ENCODE measurements around the gene TOE1. TPM values are rescaled to one million over a fixed set of nuclear protein-coding genes. Genes with fewer than 3 reads are reported as not detected.

Gene TOE1
- polyA plus RNA-seq, 4 donors: 12.9 to 16.0 (median 14.6) TPM

Other genes starting within 250 kb of the TOE1 start
- gene ZSWIM5, start 133.6 kb upstream of the TOE1 start, polyA plus RNA-seq (ENCODE audit: insufficient read length in 4 of 4): 1 to 10 TPM; 6.5 to 7.6 (median 7.0) TPM
- gene HPDL, start 13.3 kb upstream of the TOE1 start, polyA plus RNA-seq (ENCODE audit: insufficient read length in 4 of 4): 1 to 10 TPM; 2.9 to 4.8 (median 3.6) TPM
- gene MUTYH, start 270 bp downstream of the TOE1 start, polyA plus RNA-seq (ENCODE audit: insufficient read length in 4 of 4): 10 to 100 TPM; 26.4 to 31.3 (median 31.0) TPM
- 1 to 10 TPM; 6.2 to 7.5 (median 6.9) TPM for gene TESK2, start 151.0 kb downstream of the TOE1 start, polyA plus RNA-seq (ENCODE audit: insufficient read length in 4 of 4)
- 1 to 10 TPM; 1.5 to 2.0 (median 1.7) TPM for gene CCDC163, start 159.9 kb downstream of the TOE1 start, polyA plus RNA-seq (ENCODE audit: insufficient read length in 4 of 4)
- 10 to 100 TPM; 12.5 to 14.8 (median 13.4) TPM for gene MMACHC, start 160.1 kb downstream of the TOE1 start, polyA plus RNA-seq (ENCODE audit: insufficient read length in 4 of 4)
- gene PRDX1, start 181.7 kb downstream of the TOE1 start, polyA plus RNA-seq (ENCODE audit: insufficient read length in 4 of 4): 100 to 1,000 TPM; 337 to 402 (median 390) TPM
- 100 to 1,000 TPM; 248 to 336 (median 277) TPM for gene AKR1A1, start 210.7 kb downstream of the TOE1 start, polyA plus RNA-seq (ENCODE audit: insufficient read length in 4 of 4)
- 100 to 1,000 TPM; 271 to 301 (median 279) TPM for gene NASP, start 243.9 kb downstream of the TOE1 start, polyA plus RNA-seq (ENCODE audit: insufficient read length in 4 of 4)

Data from right renal pelvis (tissue), 4 donors.